NOMO-1 (cell line): ENCODE measurements around the gene NDUFAB1.
"Not testable (repeated sequence)": the region's sequence is repeated elsewhere in the genome, so short reads cannot be mapped to it uniquely, and the experiment has no call there.

Experiments used
- DNase-seq, 2 experiments: peaks; one replicate each; lab custom pipeline; 2025; ENCODE audit not compliant: unreplicated experiment in 2 of 2; lab: John Stamatoyannopoulos, UW

NDUFAB1 gene

DNA sequence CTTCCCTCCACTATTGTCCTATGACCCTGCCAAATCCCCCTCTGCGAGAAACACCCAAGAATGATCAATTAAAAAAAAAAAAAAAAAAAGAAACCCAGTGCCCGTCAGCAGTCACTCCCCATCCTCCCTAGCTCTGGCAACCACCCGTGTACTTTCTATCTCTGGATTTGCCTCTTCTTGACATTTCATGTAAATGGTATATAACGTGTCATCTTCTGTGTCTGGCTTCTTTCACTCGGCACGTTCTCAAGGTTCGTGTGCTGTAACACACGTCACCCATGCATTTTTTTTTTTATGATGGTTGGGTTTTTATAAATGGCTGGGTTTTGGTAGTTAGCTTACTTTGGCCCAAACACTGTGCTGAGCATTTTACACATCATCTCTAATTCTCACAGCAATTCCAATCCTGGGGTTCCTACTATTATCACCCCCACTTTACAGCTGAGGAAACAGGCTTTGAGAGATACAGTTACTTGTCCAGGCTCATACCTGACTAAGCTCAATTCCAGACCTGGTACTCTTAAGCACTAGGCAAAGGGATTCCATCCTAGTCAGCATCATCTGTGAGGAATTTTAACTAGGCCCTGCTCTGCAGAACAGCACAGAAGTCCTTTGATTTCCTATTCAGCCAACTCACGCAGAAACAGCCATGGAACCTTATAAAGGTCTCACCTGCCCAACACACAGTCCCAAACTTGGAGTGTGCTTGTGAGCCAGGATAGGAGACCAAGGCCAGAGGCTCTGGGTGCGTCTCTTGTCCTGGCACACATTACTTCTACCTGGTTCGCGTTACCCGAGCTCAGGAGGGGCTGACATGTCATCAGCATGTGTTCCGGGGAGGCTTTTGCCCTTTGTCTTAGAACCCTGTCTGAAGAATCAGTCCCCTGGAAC, 11.7 kb downstream of the NDUFAB1 start:
- DNase-seq, result no peak

DNA sequence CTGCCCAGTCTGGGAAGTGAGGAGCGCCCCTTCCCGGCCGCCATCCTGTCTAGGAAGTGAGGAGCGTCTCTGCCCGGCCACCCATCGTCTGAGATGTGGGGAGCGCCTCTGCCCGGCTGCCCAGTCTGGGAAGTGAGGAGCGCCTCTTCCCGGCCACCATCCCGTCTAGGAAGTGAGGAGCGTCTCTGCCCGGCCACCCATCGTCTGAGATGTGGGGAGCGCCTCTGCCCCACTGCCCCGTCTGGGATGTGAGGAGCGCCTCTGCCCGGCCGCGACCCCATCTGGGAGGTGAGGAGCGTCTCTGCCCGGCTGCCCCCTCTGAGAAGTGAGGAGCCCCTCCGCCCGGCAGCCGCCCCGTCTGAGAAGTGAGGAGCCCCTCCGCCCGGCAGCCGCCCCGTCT, 12.8 kb downstream of the NDUFAB1 start:
- DNase-seq, result not testable (repeated sequence)

- DNase-seq, result no peak
Measured at GRCh38 chr16:23581764-23582163, 14.4 kb downstream of the NDUFAB1 start.

- no peak for DNase-seq
Measured at GRCh38 chr16:23580391-23580790, 15.7 kb downstream of the NDUFAB1 start.

DNA sequence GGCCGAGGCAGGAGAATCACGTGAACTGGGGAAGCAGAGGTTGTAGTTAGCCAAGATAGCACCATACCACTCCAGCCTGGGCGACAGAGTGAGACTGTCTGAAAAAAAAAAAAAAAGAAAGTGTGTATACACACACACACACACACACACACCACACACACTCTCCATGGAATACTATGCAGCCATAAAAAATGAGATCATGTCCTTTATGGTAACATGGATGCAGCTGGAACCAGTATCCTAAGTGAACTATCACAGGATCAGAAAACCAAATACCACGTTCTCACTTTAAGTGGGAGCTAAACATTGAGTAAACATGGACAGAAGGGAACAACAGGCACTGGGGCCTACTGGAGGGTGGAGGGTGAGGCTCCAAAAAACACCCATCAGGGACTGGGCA, 16.7 kb downstream of the NDUFAB1 start:
- DNase-seq, result no peak

- DNase-seq, result no peak
Measured at GRCh38 chr16:23578101-23578830, 17.9 kb downstream of the NDUFAB1 start.

- DNase-seq, result no peak
Measured at GRCh38 chr16:23577493-23577892, 18.6 kb downstream of the NDUFAB1 start.

DNA sequence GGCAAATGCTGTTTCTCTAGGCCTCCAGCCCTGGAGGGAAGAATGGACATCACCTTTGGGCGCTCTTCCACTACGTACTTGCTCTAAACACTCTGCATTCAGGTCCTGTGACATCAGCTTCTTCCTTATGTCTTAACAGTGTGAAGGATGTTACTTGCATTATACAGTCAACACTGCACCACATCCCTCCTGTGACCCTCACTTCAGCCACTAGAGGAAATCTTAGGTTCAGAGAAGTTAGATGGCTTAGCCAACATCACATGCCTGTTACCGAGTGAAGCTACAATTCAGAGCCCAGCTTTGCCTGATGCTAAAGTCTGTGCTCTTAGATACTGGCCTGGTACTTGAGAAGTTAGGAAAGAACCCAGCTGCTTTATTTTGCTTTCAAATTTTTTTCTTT, 20.3 kb downstream of the NDUFAB1 start:
- DNase-seq, result no peak

GRCh38 chr16:23573817-23574216, 22.3 kb downstream of the NDUFAB1 start:
- DNase-seq, result no peak

- DNase-seq, result no peak
Measured at GRCh38 chr16:23572394-23572793, 23.7 kb downstream of the NDUFAB1 start.

DNA sequence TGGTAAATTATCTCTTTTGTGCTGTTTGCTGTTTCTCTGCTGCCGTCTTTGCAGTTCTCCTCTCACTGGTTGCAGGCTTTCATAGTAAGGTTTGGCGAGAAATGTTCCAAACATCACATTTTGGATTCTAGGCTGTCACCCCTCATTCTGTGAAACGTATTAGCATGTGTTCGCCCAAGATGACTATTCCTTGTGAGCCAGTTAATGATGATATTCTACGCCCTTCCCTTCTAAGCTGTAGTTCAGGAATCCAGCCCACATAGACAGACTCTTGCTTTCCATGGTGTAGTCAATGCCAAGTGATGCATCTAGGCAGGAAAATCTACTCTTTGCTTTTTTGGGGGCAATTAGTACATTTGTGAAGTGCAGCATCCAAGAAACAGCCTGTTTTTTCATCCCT, 24.2 kb downstream of the NDUFAB1 start:
- no peak for DNase-seq

- DNase-seq, result peak; percentile 85 to 94
Measured at GRCh38 chr16:23570992-23571632, 25.0 kb downstream of the NDUFAB1 start.

DNA sequence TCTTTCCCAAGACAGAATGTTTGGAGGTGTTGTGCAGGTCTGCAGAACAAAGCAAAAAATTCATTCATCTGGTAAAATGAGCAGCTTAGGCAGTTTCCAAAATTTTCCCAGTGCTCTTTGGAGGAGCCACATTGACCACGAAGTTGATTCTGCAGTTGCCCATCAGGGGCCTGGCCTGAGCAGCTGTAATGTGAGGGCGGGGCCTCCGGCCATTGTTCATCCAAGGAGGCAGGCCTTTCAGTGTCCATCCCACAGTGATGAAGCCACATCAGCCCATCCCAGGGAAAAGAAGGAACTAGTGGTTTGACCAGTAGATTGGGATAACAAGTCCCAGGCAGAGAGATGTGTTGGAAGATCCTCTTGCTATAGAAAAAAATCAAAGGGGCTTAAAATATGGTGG, 28.5 kb downstream of the NDUFAB1 start:
- no peak for DNase-seq

- no peak for DNase-seq
Measured at GRCh38 chr16:23566724-23567123, 29.4 kb downstream of the NDUFAB1 start.

- no peak for DNase-seq
Measured at GRCh38 chr16:23564575-23565363, 31.3 kb downstream of the NDUFAB1 start.

DNA sequence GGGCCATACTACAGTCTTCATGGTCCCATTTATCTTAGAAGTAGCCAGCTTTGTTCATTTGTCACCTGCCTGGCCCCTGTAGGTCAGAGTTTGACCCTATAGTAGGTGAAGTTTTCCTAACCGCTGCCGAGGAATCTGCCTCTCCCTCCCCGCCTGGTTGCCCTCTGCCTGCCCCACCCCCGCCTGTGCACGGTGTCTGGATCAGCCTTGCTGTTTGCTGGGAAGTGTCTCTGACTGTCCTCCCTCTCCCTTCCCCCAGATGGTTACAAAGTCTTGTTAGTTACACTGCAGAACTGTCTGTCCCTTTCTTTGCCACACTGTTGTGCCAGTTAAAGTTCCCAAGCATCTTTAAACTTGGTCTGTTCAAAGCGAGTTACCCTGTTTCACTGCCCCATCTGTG, 32.9 kb downstream of the NDUFAB1 start:
- no peak for DNase-seq

GRCh38 chr16:23562505-23562904, 33.6 kb downstream of the NDUFAB1 start:
- no peak for DNase-seq

- DNase-seq, result no peak
Measured at GRCh38 chr16:23561586-23561985, 34.5 kb downstream of the NDUFAB1 start.

GRCh38 chr16:23557779-23558702, 38.1 kb downstream of the NDUFAB1 start:
- no peak for DNase-seq
